ENCODE measurements around the gene LGR6. TPM values are rescaled to one million over a fixed set of nuclear protein-coding genes. Genes with fewer than 3 reads are reported as not detected.

Gene LGR6
- total and polyA plus RNA-seq, 2 of the 8 experiments (the other 6 are each of a cell fraction or from before 2014, with no cell fraction given): 0.50 to 1.0 TPM

DNA sequence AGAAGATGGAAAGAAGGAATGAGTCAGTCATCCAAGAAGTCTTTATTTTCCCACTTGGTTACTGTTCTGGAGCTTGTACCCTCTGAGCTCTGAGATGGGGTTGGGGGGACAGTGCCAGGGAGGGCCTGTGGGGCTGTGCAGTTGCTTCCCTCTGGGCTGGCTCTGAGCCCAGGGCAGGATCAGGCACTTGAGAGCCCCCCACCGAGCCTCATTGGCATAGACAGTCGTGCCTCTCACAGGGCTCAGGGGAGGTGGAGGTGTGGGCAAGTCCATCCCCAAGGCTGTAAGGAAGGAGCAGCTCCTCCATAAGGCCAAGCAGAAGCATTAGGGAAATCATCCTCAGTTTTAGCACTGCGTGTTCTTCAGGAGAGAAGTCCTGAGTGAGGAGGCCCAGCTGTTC, 46.6 kb upstream of the LGR6 start:
- Histone ChIP-seq H3K27me3 (replicated peaks in 1 of 4; ENCODE audit: control insufficient read depth in 3 of 4, extremely low read depth in 1 of 4, insufficient read depth in 3 of 4, low read length in 3 of 4) (peaks cover 0 to 7% (median 2%) of the 10 kb centered on the region in 4 experiments; a peak in 3 of 7 replicates), H3K18ac (ENCODE audit: extremely low read depth, low read length) (no peak overlapping the region), H4K20me1 (replicated peaks in 1 of 2; ENCODE audit: control insufficient read depth in 1 of 2, insufficient read depth in 2 of 2, low read length in 2 of 2) (peaks cover 2 to 9% of the 10 kb centered on the region in 2 experiments), H3K27ac (ENCODE audit: low read depth, low read length) (no peak overlapping the region), H3K23me2 (ENCODE audit: low read depth, low read length) (peaks cover 13% of the 10 kb centered on the region), H3K4me3 (ENCODE audit: extremely low read depth in 1 of 4, insufficient read depth in 2 of 4, low read depth in 3 of 4, low read length in 4 of 4) (no peak overlapping the region), H2BK15ac (ENCODE audit: low read length) (no peak overlapping the region), H2AK5ac (ENCODE audit: low read depth, low read length) (no peak overlapping the region), H3K4ac (replicated peaks; ENCODE audit: insufficient read length, low read depth, low read length) (no peak overlapping the region), H4K91ac (replicated peaks; ENCODE audit: insufficient read length, low read length) (no peak overlapping the region), H4K8ac (ENCODE audit: extremely low read depth, insufficient read depth, low read length) (no peak overlapping the region), H3K9me3 (ENCODE audit: insufficient read depth in 2 of 2, low read depth in 1 of 2, low read length in 1 of 2) (no peaks in the 10 kb centered on the region), H2BK12ac (ENCODE audit: low read depth, low read length) (0 out of 2 replicates have a peak overlapping the region, but pooled peaks have one; percentile 23), H3K9ac (replicated peaks in 1 of 4; ENCODE audit: extremely low read depth in 1 of 4, low read depth in 3 of 4, low read length in 3 of 4) (no peak overlapping the region), H3K23ac (ENCODE audit: insufficient read length) (no peak overlapping the region), H4K5ac (ENCODE audit: insufficient read length, low read depth, low read length) (no peak overlapping the region), H3K4me1 (replicated peaks in 1 of 4; ENCODE audit: control insufficient read depth in 3 of 4, insufficient read depth in 4 of 4, low read length in 3 of 4) (peaks cover 3 to 13% (median 9%) of the 10 kb centered on the region in 4 experiments; a peak in 6 of 7 replicates), H2BK120ac (replicated peaks; ENCODE audit: low read depth, low read length) (no peak overlapping the region), H2BK5ac (ENCODE audit: low read depth, low read length) (no peak overlapping the region), H3K4me2 (ENCODE audit: insufficient read depth in 1 of 2, low read depth in 2 of 2, low read length in 2 of 2) (no peak overlapping the region), H3K14ac (ENCODE audit: insufficient read length) (no peak overlapping the region), H3K79me1 (ENCODE audit: low read depth, low read length) (peaks cover 8% of the 10 kb centered on the region), H2AFZ (ENCODE audit: low read length) (no peak overlapping the region), H3K79me2 (ENCODE audit: control insufficient read depth in 1 of 2, insufficient read depth in 2 of 2, low read length in 2 of 2) (peaks cover 3 to 17% of the 10 kb centered on the region in 2 experiments; a peak in 3 of 4 replicates), H3K56ac (replicated peaks; ENCODE audit: insufficient read length, low read depth, low read length) (no peak overlapping the region), H2BK20ac (ENCODE audit: low read length) (no peak overlapping the region), H3K36me3 (ENCODE audit: control insufficient read depth in 2 of 4, insufficient read depth in 4 of 4, low read length in 3 of 4) (no peaks in the 10 kb centered on the region)
- 72% methylated on average over 3 of the region's 3 CpGs; no CpG with 5 or more reads in 1 of the 2 experiments for WGBS, 2 experiments (ENCODE audit: extremely low coverage in 1 of 2, insufficient coverage in 1 of 2, insufficient read length in 1 of 2, insufficient replicate concordance in 2 of 2, low coverage in 1 of 2, low lambda C conversion rate in 2 of 2, missing lambda C conversion rate in 1 of 2)
- ChIA-PET POLR2A (ENCODE audit: partially characterized antibody) (interaction anchor here (1.3 to 1.6 kb wide), 2 partner anchors 12 to 16 kb away, joined by 3 to 4 read pairs; no protein-coding TSS in a partner anchor), CTCF (ENCODE audit: partially characterized antibody) (interaction anchor here (0.6 to 6.1 kb wide), 8 partner anchors 9 to 1206 kb away, joined by 3 to 50 read pairs (median 5); partner anchors contain the start of gene PTPN7)
- FAIRE-seq: no peak
- DNase-seq (ENCODE audit: low read depth in 1 of 2, low spot score in 2 of 2): no peak
- TF ChIP-seq MAFK (IDR thresholded peaks at IDR 0.05; ENCODE audit: low read depth, low read length) (no peak), RAD21 (IDR thresholded peaks at IDR 0.05 in 1 of 2, conservative IDR thresholded peaks at IDR 0.05 in 1 of 2; ENCODE audit: low read depth in 2 of 2, low read length in 2 of 2) (no peak), MAX (IDR thresholded peaks at IDR 0.05) (no peak), CBX8 (IDR thresholded peaks at IDR 0.05; ENCODE audit: borderline replicate concordance, low read depth, low read length) (no peak), BACH1 (IDR thresholded peaks at IDR 0.05; ENCODE audit: low read length) (no peak), POLR2AphosphoS5 (IDR thresholded peaks at IDR 0.05; ENCODE audit: low read depth, low read length) (no peak), CTBP2 (IDR thresholded peaks at IDR 0.05; ENCODE audit: borderline replicate concordance, insufficient read depth, insufficient read length, low read length) (no peak)
